Chondrocyte (in vitro differentiated cells): ENCODE measurements around the gene RYK. TPM values are rescaled to one million over a fixed set of nuclear protein-coding genes. Genes with fewer than 3 reads are reported as not detected.

Experiments
- DNase-seq: peaks from one replicate; pipeline ENCODE4 v3.0.0; 2021; ENCODE audit warnings: mixed read lengths, low spot score
- H3K27ac Mint-ChIP-seq: one replicate; pipeline ENCODE4 v1.8.0; 2021; ENCODE audit warnings: mild to moderate bottlenecking, moderate library complexity, mixed read lengths; ENCODE audit not compliant: unreplicated experiment
- H3K27me3 Mint-ChIP-seq: 2 replicates; pipeline ENCODE4 v1.8.0; 2021; ENCODE audit warnings: low read depth, mixed read lengths
- H3K36me3 Mint-ChIP-seq: 2 replicates; pipeline ENCODE4 v1.8.0; 2021; ENCODE audit warnings: low read depth, mixed read lengths
- H3K4me1 Mint-ChIP-seq: 2 replicates; pipeline ENCODE4 v1.8.0; 2021; ENCODE audit warnings: low read depth, mild to moderate bottlenecking, mixed read lengths
- H3K4me3 Mint-ChIP-seq: one replicate; pipeline ENCODE4 v1.8.0; 2021; ENCODE audit warnings: mild to moderate bottlenecking, moderate library complexity, mixed read lengths; ENCODE audit not compliant: unreplicated experiment
- H3K9me3 Mint-ChIP-seq: 2 replicates; pipeline ENCODE4 v1.8.0; 2021; ENCODE audit warnings: low read depth, mixed read lengths
- CTCF ChIP-seq: fragments of 200-600 bp; sonication (generic); IDR thresholded peaks from 2 replicates; pipeline ENCODE4 v1.5.0; 2021; ENCODE audit warnings: antibody characterized with exemption, mild to moderate bottlenecking, moderate library complexity
- total RNA-seq: library from RNA; stranded (reverse); gene quantifications from 3 replicates; pipeline ENCODE4 v1.2.1, GENCODE V29; 2021

The RYK gene
- total RNA-seq, 1 donor from 2014 or later: 49.6 TPM

- Mint-ChIP-seq H3K27me3 (no peaks in the 10 kb centered on the region), H3K4me3 (no peak overlapping the region), H3K4me1 (peaks cover 21% of the 10 kb centered on the region), H3K9me3 (no peaks in the 10 kb centered on the region), H3K36me3 (no peaks in the 10 kb centered on the region), H3K27ac (no peak overlapping the region)
- no peak for TF ChIP-seq CTCF
- no peak for DNase-seq
Measured at GRCh38 chr3:134255404-134255803, 4.7 kb upstream of the RYK start.

- TF ChIP-seq CTCF: no peak
- no peak for DNase-seq
- Mint-ChIP-seq H3K9me3 (no peaks in the 10 kb centered on the region), H3K27ac (no peak overlapping the region), H3K27me3 (no peaks in the 10 kb centered on the region), H3K4me3 (no peak overlapping the region), H3K36me3 (no peaks in the 10 kb centered on the region), H3K4me1 (peaks cover 24% of the 10 kb centered on the region)
Measured at GRCh38 chr3:134253475-134254226, 3.0 kb upstream of the RYK start.

- no peak overlapping the region for H3K4me3 Mint-ChIP-seq
- H3K27me3 Mint-ChIP-seq: no peaks in the 10 kb centered on the region
- no peak for DNase-seq
- H3K4me1 Mint-ChIP-seq: peaks cover 30% of the 10 kb centered on the region
- H3K27ac Mint-ChIP-seq: no peak overlapping the region
- H3K9me3 Mint-ChIP-seq: no peaks in the 10 kb centered on the region
- no peak for TF ChIP-seq CTCF
- H3K36me3 Mint-ChIP-seq: no peaks in the 10 kb centered on the region
Measured at GRCh38 chr3:134252766-134253165, 2.1 kb upstream of the RYK start.

- H3K36me3 Mint-ChIP-seq: no peaks in the 10 kb centered on the region
- no peak for TF ChIP-seq CTCF
- no peaks in the 10 kb centered on the region for H3K27me3 Mint-ChIP-seq
- no peaks in the 10 kb centered on the region for H3K9me3 Mint-ChIP-seq
- peaks cover 33% of the 10 kb centered on the region for H3K4me1 Mint-ChIP-seq
- peak overlapping the region; percentile 54 for H3K27ac Mint-ChIP-seq
- DNase-seq: no peak
- peak overlapping the region; percentile 25 for H3K4me3 Mint-ChIP-seq
Measured at GRCh38 chr3:134251731-134252391, 1.2 kb upstream of the RYK start.

- Mint-ChIP-seq H3K27ac (peak overlapping the region; percentile 98), H3K4me1 (peaks cover 37% of the 10 kb centered on the region), H3K9me3 (no peaks in the 10 kb centered on the region), H3K27me3 (no peaks in the 10 kb centered on the region), H3K4me3 (peak overlapping the region; percentile 93), H3K36me3 (no peaks in the 10 kb centered on the region)
- no peak for DNase-seq
- no peak for TF ChIP-seq CTCF
Measured at GRCh38 chr3:134249935-134250716, 533 bp downstream of the RYK start.
